HepG2 (cell line): ENCODE results near the gene BUB1B.

ENCODE experiments used
- JUND ChIP-seq: sonication (generic); formaldehyde crosslinking; IDR thresholded peaks from 2 replicates; pipeline ENCODE4 v1.8.0; 2022; ENCODE audit warnings: mild to moderate bottlenecking, missing genetic modification reagents
- KDM3A ChIP-seq: IDR thresholded peaks from 2 replicates; pipeline ENCODE4 v1.6.1; 2018; ENCODE audit warnings: low read depth, missing compliant biosample characterization
- NCOR1 ChIP-seq: fragments of 200-600 bp; sonication (generic); IDR thresholded peaks from 2 replicates; pipeline ENCODE4 v1.7.0; 2017; ENCODE audit warnings: antibody characterized with exemption, low read length, borderline replicate concordance

DNA sequence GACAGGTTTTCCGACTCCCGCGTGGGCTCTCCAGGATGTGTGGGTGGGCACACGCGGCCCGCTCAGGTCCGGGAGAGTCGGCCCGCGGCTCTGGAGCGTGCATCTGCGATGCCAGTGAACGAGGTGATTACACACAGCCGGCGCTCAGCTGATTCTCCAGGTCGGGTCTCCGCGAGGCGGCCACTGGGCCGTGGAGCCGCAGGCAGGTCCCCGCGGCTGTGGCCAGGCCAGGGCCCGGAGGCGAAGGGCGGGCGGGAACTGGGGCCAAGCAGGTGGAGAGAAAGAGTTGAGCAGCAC is 91.2 kb downstream of the BUB1B start:
- TF ChIP-seq JUND (no peak), KDM3A (CRISPR knock-in tag) (no peak), NCOR1 (no peak)
